Stimulated activated CD8-positive, alpha-beta memory T cell treated with anti-CD3 and anti-CD28 coated beads, Interleukin-15, amount 100 ng/mL, for 24 hours (primary cell): Measurements from ENCODE around the gene RETNLB.

Source experiments
- DNase-seq: peaks from one replicate; pipeline ENCODE4 v3.0.0-alpha.2; 2020; ENCODE audit warnings: low read depth

RETNLB gene, protein sequence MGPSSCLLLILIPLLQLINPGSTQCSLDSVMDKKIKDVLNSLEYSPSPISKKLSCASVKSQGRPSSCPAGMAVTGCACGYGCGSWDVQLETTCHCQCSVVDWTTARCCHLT

DNA sequence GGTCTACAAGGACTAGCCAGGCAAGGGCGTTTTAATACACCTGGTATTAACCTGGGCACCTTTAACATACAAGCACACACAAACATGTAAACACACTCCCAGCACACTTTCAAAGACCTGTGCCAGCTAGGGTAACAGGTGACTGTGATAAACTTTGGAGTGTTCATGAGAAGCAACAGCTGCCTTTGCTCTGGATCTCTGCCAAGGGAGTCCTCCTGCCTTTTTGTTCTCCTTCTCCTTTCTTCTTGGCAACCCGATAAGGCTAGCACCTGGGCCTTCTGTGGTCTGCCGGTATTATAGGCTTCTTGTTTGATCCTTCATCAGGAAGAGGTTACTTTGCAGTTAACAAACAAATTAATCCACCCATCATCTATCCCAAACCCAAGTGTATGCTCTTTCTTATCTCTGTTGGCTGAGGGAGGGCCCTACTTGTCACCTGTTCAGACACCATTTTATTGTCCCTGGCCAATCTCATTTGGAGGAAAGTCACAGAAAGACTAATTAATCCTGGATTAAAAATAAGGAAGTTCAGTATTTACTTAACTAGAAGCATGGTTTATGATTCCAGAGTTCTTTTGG is at the start of gene RETNLB:
Gene RETNLB, minus strand, starts transcription at position 7 of the 579 bp plus-strand sequence. CDS start 225 bp downstream, outside the sequence.
- DNase-seq = no peak

DNA sequence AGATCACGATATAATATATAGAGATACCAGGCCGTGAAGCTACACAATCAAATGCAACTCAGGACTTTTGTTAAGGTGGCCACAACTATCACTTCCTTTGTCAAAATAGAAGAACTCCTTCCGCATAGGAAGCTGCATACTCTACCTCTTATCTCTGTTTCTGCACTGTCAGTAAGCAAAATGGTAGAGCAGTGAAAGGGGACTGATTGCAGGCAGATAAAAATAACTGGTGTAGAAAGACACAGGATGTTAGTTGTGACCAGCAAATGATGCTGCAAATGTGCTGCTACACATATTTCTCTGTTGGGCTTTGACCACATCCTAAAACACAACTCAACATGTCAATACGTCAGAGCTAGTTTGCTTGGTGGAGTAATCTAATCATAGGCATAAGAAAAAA is 49.1 kb upstream of the RETNLB start:
- no peak for DNase-seq

DNA sequence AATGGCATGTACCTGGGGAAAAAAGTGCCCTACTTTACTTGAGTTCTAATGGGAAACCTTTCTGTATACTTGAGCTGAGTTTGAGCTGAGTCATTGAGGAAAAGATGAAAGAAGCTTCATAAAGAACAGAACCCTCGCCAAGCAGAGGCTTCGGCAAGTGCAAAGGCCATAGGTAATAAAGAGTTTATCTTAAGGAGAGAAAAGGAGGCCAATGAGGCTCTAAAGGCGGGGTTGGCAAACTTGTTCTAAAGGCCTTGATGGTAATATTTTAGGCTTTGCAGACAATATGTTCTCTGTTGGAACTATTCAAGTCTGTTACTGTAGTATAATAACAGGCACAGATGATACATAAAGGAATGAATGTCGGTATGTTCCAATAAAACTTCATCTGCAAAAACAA is 47.8 kb upstream of the RETNLB start:
- DNase-seq = no peak

DNA sequence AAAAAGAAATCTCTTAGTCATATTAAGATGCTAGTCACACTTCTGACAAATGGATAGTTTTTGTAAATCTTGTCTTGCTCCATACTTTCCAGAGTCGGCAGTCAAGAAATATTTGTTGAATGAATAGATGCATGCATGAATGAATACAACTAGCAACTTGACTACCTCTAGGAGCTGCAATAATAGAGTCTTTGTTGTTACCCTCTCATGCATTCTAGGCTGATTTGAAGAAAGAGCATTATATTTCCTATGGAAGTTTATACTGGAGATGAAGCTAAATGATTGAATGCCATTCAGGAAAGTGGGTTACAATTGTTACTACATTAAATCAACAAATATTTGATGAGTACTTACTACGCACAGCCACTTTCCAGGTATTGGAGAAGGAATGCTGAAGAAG is 47.2 kb upstream of the RETNLB start:
- no peak for DNase-seq

DNA sequence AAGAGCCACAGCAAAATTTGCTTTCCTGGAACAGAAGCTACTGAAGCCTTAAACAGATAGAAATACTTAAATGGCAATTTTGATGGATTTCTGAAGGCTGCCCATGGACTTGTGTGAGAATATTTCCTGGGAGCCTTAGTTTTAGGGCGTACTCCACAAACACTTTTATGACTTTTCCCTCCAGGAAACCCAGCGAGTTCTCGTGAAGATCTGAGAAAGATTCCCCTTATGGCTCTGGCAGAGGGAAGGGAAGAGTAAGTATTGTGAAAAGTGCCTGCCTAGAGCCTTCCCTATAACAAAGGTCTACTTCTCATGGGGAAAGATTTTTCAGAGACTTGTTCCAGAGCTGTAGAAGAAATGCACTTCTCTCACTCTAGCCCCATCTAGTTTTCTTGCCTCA is 34.3 kb upstream of the RETNLB start:
- no peak for DNase-seq

DNA sequence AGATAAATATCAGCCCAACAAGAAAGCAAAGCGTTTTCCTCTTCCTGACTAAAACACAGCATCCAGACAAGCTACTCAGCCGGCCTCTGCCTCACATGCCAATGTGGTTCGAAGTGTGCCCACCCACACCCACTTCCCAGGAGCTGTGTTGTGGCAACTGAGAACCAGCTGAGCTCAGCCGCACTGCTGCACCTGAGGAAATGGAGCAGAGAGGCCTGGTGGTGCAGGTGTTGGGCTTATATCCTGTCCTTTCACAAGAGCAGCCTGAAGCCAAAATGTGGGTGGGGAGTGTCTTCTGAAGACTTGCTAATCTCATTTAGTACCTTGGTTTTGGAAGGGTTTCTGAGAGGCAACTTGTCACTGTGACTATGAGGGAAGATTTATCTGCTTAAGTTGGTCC is 23.0 kb upstream of the RETNLB start:
- no peak for DNase-seq

DNA sequence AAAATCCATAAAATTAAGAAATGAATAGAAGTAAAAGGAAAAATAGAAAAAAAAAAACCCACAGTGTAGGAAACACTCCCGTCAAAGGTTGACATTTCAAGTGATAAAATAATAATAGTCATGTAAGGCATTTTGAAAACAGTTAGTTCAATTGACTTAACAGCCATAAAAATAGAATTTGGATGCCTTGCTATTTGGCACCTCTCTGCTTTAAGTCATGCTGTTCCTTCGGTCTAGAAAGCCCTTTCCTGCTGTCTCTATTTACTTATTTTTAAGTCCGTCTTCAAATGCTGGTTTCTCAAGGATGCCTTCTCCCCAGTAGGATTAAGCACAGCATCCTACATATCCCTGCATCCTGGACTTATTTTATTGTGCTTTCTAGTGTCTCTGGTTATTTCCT is 22.3 kb upstream of the RETNLB start:
- DNase-seq = no peak

DNA sequence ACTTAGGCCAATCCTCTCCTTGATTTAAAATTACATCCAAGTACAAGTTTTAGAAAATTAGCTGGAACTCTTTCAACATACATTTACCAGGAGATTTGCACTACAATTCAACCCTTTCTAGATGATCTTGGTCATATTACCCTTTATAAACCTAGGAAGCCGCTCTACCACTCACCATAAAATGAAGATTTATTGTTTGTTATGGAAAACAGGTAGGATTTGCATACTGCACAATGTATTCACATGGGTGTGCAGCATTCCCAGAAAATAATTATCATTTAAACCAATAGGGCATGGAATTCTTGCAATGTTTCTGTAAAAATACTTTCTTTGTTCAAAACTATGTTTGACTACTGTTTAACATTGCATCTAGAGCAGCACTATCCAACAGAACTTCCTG is 18.4 kb upstream of the RETNLB start:
- DNase-seq = no peak

DNA sequence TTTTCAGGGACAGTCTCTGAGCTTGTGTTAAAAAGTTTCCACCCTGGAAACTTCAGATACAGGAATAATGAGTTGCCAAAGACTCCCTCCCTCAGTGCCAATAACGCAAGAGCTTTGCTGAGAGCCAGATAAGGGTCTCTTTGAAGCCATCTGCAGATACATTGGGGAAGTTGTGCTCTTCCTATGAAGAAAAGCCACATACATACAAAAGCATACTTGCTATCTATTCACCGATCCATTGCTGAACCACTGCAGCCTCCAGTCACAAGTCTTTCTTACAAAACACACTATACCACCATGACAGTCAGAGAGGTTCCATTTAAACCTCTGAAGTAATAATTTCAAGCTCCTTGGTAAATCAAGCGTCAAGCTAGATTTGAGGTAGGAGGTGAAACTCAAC is 10.0 kb upstream of the RETNLB start:
- no peak for DNase-seq

DNA sequence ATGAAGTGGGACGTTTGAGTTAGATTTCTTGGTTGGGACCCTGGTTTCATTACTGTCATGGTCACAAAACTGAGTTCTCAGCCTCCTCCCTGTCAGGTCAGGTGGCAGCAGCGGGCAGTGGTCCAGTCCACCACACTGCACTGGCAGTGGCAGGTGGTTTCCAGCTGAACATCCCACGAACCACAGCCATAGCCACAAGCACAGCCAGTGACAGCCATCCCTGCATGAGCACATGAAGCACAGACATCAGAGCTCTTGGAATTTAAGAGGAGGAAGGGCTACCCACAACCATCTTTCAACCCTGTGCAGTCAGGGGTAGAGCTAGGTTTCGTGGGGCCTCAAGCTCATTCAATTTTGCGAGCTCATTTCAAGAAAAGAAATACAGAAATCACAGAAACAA is 1.5 kb downstream of the RETNLB start:
- DNase-seq = no peak

DNA sequence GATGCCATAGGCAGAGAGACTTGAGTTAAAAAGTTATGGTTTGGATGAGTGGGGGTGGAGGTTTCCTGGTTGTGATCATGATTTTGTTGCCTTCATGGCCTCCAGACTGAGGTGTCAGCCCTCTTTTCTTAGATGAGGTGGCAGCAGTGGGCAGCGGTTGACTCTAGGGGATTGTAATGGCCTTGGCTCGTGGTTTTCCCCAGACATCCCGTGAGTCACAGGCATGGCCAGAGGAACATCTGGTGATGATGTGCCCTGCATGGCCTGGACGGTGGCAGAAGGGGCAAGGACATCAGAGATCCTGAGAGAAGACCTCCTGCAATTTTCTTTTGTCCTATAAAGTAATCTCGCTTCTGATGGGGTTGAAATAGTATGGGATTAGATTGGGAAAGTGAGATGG is 12.4 kb downstream of the RETNLB start:
- no peak for DNase-seq

DNA sequence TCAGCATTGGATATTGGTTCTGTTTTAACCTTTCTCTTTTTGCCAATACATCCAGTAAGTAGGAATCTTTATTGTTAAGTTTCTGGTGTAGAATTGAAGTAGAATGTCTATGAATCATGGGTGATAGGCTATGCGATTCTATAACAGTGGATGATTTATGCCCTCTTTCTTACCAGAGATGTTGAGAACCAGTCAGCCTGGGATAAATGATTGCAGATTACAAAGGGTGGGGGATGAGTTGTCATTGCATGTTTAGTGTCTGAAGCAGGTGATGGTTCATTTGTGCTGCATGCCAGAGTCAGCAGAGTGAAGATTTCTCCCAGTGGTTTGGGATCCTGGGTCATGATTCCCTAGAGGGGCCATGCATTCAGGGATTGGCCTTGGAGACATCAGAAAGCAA is 14.3 kb downstream of the RETNLB start:
- DNase-seq = no peak

DNA sequence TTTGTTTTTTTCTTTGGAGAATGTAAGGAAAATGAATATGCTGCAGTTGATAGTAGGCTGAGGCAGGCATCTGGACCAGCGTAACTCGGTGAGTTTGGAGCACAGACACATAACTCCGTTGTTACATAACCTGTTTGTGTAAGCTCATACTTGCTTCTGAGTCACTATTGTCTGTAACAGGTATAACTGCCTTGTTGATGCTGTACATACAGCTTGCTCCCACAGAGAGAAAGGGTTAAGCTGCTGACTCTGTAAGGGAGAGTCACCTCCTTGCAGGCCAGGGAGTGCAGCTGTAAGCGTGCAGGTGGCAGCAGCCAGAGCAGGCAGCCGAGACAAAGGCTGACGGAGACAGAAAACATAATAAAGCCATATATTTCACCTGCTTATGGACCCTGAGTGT is 20.4 kb downstream of the RETNLB start:
- DNase-seq = no peak

DNA sequence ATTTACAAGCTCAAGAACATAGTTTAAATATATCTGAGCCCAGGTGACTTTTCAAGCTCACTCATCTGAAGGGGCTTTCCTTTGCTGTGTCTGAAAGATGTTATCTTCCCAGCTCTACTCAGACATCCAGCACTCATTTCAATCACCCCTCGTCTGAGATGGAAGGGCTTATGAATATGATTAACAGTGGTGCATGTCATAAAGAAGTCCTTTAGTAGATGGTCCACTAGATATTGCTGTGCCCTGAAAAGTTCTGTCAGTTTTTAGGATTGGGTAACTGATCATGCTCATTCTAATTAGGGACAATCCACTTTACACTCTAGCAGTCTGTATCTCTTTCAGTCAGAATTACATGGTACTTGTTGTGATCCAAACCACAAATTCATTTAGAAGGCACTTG is 28.3 kb downstream of the RETNLB start:
- DNase-seq = no peak

DNA sequence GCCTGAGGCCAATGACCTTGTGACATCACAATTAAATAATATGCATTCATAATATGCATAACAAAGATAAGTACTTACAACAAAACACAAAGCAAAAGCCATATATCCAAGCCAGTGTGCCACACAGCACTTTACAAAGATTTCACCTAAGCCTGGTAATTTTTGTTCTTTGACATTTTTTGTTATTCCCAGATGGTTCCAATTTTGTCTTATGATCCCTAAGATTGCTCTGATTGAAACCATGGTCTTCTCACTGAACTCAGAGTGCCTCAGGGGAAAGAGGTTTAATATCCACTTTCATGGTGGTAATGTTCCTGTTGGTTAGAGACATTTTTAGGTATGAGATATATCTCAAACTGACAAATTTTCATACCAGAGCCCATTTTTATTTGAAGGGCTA is 29.1 kb downstream of the RETNLB start:
- no peak for DNase-seq

DNA sequence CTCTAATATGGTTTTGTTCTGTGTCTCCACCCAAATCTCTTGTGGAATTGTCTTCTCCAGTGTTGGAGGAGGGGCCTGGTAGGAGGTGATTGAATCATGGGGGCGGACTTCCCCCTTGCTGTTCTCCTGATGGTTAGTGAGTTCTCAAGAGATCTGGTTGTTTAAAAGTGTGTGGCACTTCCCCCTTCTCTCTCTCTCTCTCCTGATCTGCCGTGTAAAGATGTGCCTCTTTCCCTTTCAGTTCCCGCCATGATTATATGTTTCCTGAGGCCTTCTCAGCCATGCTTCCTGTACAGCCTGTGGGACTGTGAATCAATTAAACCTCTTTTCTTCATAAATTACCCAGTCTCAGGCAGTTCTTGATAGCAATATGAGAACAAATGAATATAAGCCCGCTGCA is 33.1 kb downstream of the RETNLB start:
- DNase-seq = no peak

DNA sequence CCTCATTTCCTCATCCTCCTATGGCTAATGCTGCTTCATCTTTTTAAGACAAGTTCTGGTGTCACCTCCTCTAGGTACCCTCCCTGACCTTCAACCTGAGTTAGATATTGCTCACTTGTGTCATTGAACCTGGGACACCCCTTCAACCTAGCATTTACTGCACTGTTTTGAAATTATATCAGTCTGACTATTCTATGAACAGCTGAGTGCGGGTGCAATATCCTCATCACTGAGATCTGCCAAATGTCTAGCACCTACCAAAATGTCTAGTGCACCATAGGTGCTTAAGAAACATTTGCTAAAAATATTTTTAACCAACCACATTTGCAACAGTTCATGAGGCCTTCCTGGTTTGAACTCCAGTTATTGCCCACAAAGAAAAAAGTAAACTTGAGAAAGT is 34.5 kb downstream of the RETNLB start:
- no peak for DNase-seq

DNA sequence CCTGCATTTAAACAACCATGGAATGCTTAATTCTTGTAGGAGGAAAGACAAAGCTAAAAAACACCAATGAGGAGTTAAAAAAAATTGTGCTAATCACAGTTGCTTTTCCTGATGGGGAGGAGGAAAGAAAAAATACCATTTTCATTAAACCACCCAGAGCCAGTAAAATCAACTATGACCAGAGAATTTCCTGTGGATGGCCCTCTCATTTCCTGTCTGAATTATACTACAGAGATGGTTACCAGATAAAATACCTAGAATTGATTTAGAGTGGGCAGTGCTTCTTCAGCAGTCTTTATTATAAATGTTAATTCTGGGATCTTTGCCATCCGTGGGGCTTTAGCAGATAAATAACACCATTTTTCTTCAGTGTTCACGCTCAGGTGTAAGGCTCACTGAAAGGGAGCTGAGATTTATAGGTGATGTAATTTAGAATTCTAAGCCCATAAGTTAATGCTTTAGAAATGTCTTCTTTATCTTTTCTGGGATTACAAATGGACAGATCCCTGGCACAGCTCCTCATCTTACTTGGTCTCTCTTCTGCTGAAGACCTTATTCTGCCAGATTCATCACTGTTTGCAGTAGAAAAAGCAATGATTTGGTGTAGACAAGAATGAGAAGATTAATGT is 37.9 kb downstream of the RETNLB start:
- DNase-seq = no peak

DNA sequence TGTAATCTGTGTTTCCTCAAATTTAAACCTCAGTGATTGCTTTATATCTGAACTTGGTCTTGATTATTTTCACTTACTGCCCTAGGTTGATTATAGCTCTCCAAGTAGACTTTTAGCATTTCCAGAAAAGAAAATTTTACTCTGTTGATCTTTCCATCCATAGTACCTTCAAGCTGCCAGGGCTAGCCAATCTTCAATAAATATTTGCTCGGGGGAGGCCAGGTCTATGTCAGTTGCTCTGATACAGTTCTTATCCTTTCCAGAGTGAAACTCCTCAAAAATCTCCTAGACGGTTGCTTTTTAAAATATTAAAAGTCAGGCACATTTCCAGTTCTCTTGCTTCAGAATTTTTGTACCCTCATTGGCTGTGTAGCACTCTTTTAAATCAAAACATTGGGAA is 38.8 kb downstream of the RETNLB start:
- DNase-seq = no peak

DNA sequence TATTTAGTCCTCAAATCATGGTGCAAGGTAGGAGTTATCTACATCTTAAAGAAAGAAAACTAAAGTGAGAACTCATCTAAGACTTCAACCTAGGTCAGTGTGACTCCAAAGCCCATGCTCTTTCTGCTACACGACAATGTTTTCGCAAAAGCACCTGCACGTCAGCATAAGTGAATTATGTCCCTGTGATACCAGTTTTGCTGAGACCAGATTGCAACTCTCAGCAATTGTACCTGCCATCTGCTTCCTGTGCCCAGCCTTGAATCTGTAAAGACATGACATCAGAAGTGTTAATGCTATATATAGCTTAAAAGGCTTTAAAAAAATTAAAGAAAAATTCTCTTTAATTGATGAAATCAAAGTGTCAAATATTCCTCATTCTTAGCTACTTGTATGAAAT is 43.4 kb downstream of the RETNLB start:
- no peak for DNase-seq

DNA sequence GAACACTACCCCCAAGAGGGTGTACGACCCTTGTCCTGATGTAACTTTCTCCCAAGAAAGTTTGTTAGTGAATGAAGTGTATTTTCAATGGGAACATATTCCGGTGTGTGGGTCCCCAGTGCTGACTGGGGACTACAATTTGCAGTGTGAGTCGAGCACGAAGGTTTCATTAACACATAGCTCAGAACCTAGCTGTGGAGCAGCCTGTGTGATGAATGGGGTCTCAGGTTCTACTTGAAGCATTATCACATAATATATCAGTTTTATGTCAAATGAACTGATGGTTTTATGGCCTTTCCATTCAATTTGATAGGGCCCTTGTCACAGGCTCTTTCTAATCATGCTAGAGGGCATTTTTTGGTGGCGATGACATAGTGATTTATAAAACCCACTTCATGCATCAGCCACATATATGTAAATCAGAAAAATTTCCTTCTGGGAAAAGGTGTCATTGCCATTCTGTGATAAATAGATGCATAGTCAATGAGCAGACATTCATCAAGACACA is 44.1 kb downstream of the RETNLB start:
- no peak for DNase-seq
